NCI-H187 (cell line): ENCODE measurements around the gene CDC42BPB.
"Not testable (repeated sequence)": the region's sequence is repeated elsewhere in the genome, so short reads cannot be mapped to it uniquely, and the experiment has no call there.

ENCODE experiments used
- DNase-seq, 2 experiments: peaks; one replicate each; lab custom pipeline; 2025; lab: John Stamatoyannopoulos, UW

CDC42BPB gene

GRCh38 chr14:102928412-102929240 lies 128.7 kb downstream of the CDC42BPB start:
- peak; percentile 43 to 75 for DNase-seq

DNA sequence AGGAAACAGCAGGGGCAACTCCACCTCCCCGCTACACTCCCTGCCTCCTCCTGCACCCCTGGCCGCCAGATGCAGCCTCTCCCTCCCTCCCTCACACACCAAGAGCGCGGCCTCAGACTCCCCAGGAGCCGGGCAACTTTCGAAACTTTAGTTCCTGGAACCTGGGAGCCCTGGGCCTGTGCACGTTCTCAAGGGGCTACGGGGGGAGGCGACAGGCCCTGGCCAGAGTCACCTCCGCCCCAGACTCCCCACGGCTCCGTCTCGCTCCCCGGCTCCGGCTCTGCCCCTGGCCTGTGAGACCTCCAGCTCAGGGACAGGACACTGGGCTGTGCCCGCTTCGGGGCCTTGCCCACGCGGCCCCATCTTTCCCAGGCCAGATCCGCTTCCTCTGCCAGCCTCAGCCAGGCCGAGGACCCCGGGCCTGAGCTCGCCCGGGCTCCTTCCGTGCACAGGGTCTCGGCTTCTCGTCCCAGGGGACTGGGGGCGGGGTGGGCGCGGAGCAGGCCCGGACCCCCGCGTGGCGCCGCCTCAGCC lies 129.4 kb downstream of the CDC42BPB start:
- DNase-seq: no peak

DNA sequence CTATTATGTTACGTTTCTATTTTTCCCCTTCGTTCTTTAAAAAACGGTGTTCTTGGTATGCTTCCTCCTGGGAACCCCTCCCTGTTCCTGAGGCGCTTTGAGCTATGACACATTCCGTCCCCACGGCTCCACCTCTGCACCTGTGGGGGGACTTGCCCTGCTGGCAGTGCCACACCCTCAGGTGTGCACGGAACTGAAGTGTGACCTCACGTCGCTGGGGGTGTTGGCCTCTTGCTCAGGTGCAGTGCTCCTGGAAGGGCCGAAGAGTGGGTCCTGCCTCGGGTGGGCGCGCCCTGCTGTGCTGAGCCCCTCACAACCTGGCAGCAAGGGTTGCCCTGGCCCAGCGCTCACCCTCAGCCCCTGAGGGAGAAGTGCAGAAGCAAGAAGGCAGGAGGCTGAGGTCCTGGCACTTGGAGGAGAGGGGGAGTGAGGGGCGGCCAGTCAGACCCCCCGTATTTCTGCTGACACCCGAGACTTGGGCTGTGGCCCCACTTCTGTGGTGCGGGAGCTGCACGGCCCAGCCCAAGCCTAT lies 129.9 kb downstream of the CDC42BPB start:
- no peak for DNase-seq

GRCh38 chr14:102926840-102927239 lies 130.5 kb downstream of the CDC42BPB start:
- not testable (repeated sequence) for DNase-seq

DNA sequence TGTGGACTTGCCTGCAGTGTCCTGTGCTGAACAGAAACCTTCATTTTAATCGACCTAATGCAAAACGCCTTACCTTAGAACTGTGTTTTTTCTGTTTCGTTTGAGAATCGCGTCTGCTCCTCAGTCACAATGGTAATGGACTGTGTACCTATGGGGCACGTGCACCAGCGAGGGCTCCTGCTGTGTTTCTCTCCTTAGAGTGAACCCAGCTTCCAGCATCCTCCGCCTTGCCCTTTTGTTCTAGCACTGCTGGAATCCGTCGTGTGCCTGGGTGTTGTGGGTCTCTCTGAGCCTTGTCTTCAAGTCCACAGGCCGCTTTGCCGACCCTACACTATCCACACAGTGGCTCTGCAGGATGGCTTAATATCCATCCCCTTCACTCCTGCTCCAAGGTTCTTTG lies 131.2 kb downstream of the CDC42BPB start:
- DNase-seq: no peak

GRCh38 chr14:102925646-102926045 lies 131.7 kb downstream of the CDC42BPB start:
- DNase-seq: no peak

- no peak for DNase-seq
These were observed 132.4 kb downstream of the CDC42BPB start for GRCh38 chr14:102924632-102925588.

DNA sequence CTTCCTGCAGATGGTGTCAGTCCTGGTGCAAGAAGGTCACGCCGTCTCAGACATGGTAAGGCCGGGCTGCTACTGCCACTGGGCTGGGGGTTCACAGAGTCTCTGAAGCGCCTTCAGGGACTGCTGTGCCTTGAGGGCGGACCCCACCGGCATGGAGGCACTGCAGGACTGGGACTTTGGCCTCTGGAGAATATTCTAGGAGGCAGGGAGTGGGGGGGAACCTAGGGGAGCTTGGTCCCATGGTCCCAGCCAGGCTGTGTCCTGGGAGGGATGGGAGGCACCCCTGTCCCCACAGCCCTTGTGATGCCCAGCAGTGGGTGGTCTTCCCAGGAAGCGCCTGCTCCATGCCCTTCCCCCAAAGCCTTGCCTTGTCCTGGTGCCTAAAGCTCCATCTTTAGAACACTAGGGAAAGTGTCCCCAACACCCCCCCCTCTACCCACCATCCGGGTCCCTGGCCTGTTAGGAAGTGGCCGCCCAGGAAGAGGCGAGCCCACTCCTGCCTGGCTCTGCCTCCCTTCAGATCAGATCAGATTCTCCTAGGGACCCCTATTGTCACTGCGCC lies 133.3 kb downstream of the CDC42BPB start:
- no peak for DNase-seq

- DNase-seq: no peak
These were observed 134.0 kb downstream of the CDC42BPB start for GRCh38 chr14:102923201-102923924.

DNA sequence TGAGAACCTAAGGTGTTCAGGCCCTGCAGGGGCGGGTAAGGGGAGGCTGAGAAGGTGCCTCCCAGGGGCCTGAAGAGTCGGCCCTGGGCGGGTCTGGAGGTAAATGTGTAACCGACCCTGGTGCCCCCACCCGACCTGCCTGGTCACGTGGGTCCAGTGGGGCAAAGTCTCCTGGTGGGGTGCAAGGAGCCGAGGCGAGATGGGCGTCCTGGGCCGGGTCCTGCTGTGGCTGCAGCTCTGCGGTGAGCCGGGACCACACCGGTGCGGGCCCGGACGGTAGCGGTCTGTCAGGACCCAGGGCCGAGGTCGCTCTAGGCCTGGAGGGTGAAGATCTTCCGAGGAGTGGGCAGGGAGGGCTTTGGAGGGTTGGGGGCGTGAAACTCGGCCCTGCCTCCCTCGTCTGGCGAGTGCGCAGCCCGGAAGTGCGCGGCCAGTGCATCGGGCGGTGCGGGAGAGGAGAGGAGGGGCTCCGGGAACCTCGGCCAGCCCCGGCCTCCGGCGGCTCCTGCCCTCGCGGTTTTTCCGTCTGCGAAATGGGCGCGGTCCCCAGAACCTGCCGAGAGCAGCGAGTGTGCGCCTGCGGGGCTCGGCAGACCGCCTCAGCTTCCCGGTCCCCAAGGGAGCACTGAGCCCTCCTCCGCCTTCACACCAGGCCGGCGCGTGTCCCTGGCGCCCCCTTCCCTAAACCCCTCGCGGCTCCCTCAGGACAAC lies 134.7 kb downstream of the CDC42BPB start, which contains the start of gene AMN:
TSS of gene AMN (plus strand) at position 174 of the 711 bp plus-strand sequence. CDS start at position 200, 26 bp downstream.
- DNase-seq: no peak

GRCh38 chr14:102920998-102921304 lies 136.4 kb downstream of the CDC42BPB start:
- DNase-seq: no peak

DNA sequence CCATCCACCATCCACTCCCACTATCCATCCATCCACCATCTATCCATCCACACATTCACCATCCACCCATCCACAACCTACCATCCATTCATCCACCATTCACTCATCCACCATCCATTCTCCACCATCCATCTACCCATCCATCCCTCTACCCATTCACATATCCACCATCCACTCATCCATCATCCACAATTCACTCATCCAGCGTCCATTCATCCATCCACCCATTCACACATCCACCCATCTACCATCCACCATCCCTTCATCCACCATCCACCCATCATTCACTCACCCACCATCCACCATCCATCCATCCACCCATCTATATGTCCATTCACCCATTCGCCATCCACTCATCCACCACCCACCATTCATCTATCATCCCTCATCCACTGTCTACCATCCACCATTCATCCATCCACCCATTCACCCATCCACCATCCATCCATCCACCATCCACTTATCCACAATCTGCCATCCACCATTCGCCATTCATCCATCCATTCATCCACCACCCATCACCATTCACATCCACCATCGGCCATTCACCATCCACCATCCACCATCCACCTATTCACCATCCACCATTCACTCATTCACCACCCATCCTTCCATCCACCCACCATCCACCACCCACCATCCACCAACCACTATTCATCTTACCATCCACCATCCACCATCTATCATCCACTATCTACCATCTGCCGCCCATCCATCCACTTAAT lies 136.9 kb downstream of the CDC42BPB start:
- DNase-seq: no peak

DNA sequence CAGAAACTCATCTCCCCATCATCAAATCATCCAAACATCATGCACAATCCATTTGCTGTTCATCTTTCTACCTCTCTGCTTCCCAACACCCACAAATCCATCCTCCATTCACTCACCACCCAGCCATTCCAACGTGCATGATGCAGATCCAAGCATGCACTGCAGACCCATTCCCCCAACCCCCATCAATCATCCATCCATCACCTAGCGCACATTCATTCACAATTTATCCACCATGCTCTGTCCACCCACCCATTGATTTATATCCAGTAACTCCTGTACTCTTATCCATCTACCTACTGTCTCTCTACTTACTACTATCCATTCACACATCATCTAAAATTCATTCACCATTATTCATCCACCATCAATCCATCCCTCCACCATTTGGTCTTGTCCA lies 138.9 kb downstream of the CDC42BPB start:
- no peak for DNase-seq

GRCh38 chr14:102917469-102918211 lies 139.7 kb downstream of the CDC42BPB start:
- peak in 1 of 2 experiments; percentile 17 for DNase-seq

DNA sequence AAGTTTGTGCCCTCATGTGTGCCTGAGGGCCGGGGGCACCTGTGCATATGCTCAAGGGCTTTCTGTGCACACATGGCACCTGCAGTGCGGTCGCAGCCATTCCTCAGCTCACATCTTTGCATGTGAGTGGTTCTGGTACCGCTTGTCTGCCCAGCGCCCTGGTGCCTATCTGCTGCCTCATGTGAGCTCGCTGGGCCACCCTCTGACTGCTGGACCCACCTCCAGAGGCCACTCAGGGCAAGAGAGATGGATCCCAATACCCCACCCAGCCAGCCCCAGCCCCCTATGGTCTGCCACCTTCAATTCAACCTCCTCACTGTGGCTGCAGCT lies 140.3 kb downstream of the CDC42BPB start:
- DNase-seq: no peak

GRCh38 chr14:102916347-102917055 lies 140.8 kb downstream of the CDC42BPB start:
- no peak for DNase-seq

DNA sequence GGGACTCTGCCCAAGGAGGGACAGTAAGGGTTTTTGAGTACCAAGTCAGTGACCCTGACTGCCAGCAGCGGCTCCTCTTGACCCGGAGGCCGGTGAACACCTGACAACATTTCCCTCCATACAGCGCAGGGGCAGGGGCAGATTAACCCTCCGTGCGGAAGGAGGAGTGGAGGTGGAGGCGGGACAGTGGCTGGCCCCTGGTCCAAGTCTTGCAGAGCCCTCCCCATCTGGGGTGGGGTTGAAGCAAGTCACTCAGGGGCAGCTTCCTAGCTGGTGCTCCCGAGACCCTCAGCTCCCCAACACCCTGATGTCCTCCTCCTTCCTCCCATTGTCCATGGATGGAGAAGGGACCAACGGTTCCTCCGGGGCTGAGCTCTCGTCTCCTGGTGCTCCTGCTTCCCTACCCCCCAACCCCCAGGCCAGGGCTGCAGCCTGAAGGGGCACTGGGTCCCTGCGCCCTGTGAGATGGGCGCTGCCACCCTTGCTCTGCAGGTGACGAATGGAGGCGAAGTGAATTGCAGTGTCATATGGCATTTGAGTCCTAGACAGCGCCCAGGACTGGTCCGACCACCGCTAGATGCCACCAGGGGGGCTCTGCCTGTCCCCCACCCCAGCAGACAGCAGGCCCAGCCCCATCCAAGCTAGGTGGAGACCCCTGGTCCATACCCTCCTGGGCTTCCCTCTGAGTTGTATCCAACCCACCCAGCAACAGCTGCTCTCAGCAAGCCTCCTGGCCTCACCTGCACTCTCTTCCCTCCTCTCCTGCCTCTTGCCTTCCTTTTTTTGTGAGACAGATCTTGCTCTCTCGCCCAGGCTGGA lies 141.8 kb downstream of the CDC42BPB start:
- DNase-seq: no peak
